GM23338 (cell line): ENCODE measurements around the gene DUSP10.

Experiments
- CREB1 ChIP-seq: fragments of 250-450 bp; sonication (Bioruptor Pico); IDR thresholded peaks from 2 replicates; pipeline ENCODE4 v1.5.0; 2020; ENCODE audit warnings: low read depth, mild to moderate bottlenecking, moderate library complexity
- CTCF ChIP-seq, 2 experiments: fragments of 200-600 bp in 1 of 2; sonication (generic) in 1 of 2; conservative IDR thresholded peaks; 2 replicates each; pipeline versions ENCODE4 v1.5.1 to v1.6.1; 2016 to 2017; ENCODE audit warnings: antibody characterized with exemption in 2 of 2, low read depth in 2 of 2, mild to moderate bottlenecking in 2 of 2, moderate library complexity in 1 of 2
- EZH2 ChIP-seq: fragments of 200-600 bp; sonication (generic); IDR thresholded peaks from one replicate; pipeline ENCODE4 v1.8.0; 2017; ENCODE audit warnings: antibody characterized with exemption, mild to moderate bottlenecking, low read depth; ENCODE audit not compliant: unreplicated experiment
- EZH2phosphoT487 ChIP-seq: fragments of 200-600 bp; sonication (generic); IDR thresholded peaks from one replicate; pipeline ENCODE4 v1.8.1; 2018; ENCODE audit warnings: antibody characterized with exemption; ENCODE audit not compliant: unreplicated experiment
- NANOG ChIP-seq: IDR thresholded peaks from 2 replicates; pipeline ENCODE4 v1.6.1; 2016; ENCODE audit warnings: antibody characterized with exemption, borderline replicate concordance
- POLR2AphosphoS5 ChIP-seq: IDR thresholded peaks from 2 replicates; pipeline ENCODE4 v1.6.1; 2016; ENCODE audit warnings: antibody characterized with exemption, low read depth
- TF ChIP-seq, protein P1 (sequence below): IDR thresholded peaks from one replicate; pipeline ENCODE4 v1.6.1; 2018; ENCODE audit warnings: antibody characterized with exemption; ENCODE audit not compliant: unreplicated experiment

DNA sequence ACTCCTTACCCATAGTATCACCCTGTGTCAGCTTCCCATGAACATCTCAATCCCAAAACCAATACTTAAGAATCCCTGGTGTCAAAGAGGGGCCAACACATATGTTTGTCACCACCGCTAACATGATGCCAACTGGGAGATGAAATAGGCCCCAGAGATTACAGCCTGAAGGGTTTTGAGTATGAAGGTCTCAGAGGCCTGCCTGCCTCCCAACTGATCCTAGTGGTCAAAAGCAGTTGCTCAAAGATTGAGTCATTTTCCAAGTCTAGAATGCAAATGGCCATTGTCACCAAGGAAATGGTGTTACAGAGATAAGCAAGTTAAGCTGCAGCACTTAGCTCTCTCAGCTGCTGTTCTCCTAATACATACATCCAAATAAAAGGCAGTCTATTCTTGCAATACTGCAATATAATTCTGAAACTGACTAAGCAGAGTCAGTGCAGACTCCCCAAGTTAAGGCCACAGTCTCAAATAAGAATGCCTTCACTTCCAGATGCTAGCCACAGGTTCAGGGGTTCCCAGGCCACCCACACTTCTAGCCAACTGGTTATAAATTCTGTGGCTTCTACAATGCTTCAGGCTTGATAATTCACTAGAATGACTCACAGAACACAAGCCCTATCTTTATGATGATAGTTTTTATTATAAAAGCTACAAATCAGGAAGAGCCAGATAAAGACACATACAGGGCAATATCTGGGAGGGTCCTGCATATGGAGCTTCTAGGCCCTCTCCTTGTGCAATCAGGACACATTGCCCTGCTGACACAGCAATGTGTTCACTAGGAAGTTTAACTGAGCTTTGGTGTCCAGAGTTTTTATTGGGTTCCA lies 18.7 kb downstream of the DUSP10 start:
- no peak for TF ChIP-seq CTCF (conservative IDR thresholded peaks at IDR 0.05; ENCODE audit: low read depth in 2 of 2)
- no peak for TF ChIP-seq EZH2phosphoT487
- TF ChIP-seq EZH2 = no peak
- TF ChIP-seq POLR2AphosphoS5 = no peak
- TF ChIP-seq, protein P1, sequence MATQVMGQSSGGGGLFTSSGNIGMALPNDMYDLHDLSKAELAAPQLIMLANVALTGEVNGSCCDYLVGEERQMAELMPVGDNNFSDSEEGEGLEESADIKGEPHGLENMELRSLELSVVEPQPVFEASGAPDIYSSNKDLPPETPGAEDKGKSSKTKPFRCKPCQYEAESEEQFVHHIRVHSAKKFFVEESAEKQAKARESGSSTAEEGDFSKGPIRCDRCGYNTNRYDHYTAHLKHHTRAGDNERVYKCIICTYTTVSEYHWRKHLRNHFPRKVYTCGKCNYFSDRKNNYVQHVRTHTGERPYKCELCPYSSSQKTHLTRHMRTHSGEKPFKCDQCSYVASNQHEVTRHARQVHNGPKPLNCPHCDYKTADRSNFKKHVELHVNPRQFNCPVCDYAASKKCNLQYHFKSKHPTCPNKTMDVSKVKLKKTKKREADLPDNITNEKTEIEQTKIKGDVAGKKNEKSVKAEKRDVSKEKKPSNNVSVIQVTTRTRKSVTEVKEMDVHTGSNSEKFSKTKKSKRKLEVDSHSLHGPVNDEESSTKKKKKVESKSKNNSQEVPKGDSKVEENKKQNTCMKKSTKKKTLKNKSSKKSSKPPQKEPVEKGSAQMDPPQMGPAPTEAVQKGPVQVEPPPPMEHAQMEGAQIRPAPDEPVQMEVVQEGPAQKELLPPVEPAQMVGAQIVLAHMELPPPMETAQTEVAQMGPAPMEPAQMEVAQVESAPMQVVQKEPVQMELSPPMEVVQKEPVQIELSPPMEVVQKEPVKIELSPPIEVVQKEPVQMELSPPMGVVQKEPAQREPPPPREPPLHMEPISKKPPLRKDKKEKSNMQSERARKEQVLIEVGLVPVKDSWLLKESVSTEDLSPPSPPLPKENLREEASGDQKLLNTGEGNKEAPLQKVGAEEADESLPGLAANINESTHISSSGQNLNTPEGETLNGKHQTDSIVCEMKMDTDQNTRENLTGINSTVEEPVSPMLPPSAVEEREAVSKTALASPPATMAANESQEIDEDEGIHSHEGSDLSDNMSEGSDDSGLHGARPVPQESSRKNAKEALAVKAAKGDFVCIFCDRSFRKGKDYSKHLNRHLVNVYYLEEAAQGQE = no peak
- no peak for TF ChIP-seq CREB1
- TF ChIP-seq NANOG = no peak
